Panc1 (cell line): ENCODE measurements around the gene FBRSL1.

Experiments
- POLR2AphosphoS5 ChIP-seq: IDR thresholded peaks from 2 replicates; pipeline ENCODE4 v1.6.1; 2012; ENCODE audit warnings: mild to moderate bottlenecking, low read depth, low read length, moderate library complexity
- SIN3A ChIP-seq: IDR thresholded peaks from 2 replicates; pipeline ENCODE4 v1.6.1; 2012; ENCODE audit warnings: low read depth, mild to moderate bottlenecking, low read length, moderate library complexity, borderline replicate concordance; ENCODE audit not compliant: insufficient read depth
- TF ChIP-seq, protein P1 (sequence below): fragments of 450-650 bp; IDR thresholded peaks from 2 replicates; pipeline ENCODE4 v1.5.1; 2017; ENCODE audit warnings: mild to moderate bottlenecking

GRCh38 chr12:132467511-132467910 is 22.4 kb upstream of the FBRSL1 start:
- TF ChIP-seq, protein P1, sequence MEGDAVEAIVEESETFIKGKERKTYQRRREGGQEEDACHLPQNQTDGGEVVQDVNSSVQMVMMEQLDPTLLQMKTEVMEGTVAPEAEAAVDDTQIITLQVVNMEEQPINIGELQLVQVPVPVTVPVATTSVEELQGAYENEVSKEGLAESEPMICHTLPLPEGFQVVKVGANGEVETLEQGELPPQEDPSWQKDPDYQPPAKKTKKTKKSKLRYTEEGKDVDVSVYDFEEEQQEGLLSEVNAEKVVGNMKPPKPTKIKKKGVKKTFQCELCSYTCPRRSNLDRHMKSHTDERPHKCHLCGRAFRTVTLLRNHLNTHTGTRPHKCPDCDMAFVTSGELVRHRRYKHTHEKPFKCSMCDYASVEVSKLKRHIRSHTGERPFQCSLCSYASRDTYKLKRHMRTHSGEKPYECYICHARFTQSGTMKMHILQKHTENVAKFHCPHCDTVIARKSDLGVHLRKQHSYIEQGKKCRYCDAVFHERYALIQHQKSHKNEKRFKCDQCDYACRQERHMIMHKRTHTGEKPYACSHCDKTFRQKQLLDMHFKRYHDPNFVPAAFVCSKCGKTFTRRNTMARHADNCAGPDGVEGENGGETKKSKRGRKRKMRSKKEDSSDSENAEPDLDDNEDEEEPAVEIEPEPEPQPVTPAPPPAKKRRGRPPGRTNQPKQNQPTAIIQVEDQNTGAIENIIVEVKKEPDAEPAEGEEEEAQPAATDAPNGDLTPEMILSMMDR: no peak
- no peak for TF ChIP-seq POLR2AphosphoS5
- no peak for TF ChIP-seq SIN3A
